Right atrium auricular region (tissue), 2 donors: ENCODE results near the gene EFR3B. TPM values are rescaled to one million over a fixed set of nuclear protein-coding genes. Genes with fewer than 3 reads are reported as not detected.

ENCODE experiments used
- DNase-seq: peaks from one replicate; pipeline ENCODE4 v3.0.0-alpha.2; 2019; ENCODE audit warnings: low spot score
- H3K27ac ChIP-seq, 2 donors: fragments of 200-600 bp; sonication (generic); 1 replicate in 1 of 2; 2 replicates in 1 of 2; pipeline ENCODE4 v1.5.1; 2016 to 2019
- H3K27me3 ChIP-seq, 2 donors: fragments of 200-600 bp; sonication (generic); one replicate each; pipeline versions ENCODE4 v1.5.1 to v1.6.0; 2017 to 2019
- H3K36me3 ChIP-seq: fragments of 200-600 bp; sonication (generic); one replicate; pipeline ENCODE4 v1.5.1; 2016
- H3K4me1 ChIP-seq, 2 donors: fragments of 200-600 bp; sonication (generic); one replicate each; pipeline versions ENCODE4 v1.5.1 to v1.6.0; 2017 to 2019
- H3K4me3 ChIP-seq, 2 donors: fragments of 200-600 bp; sonication (generic); 1 replicate in 1 of 2; 2 replicates in 1 of 2; pipeline ENCODE4 v1.5.1; 2017 to 2019; ENCODE audit warnings: mild to moderate bottlenecking in 1 of 2, moderate library complexity in 1 of 2
- H3K9me3 ChIP-seq, 2 donors: fragments of 200-600 bp; sonication (generic); one replicate each; pipeline ENCODE4 v1.5.1; 2019
- total RNA-seq, 2 donors: library from RNA; depleted of rRNA; stranded (reverse); fragments of >200 nt; gene quantifications; one replicate each; pipeline ENCODE4 v1.1.0, GENCODE V29; 2016
- TF ChIP-seq, protein P1 (sequence below), 2 donors: fragments of 200-600 bp; sonication (generic); IDR thresholded peaks; one replicate each; pipeline ENCODE4 v1.5.1; 2019; ENCODE audit warnings: antibody characterized with exemption in 2 of 2

EFR3B gene
- total RNA-seq, 2 donors from 2014 or later: 2.6 to 10.8 TPM

DNA sequence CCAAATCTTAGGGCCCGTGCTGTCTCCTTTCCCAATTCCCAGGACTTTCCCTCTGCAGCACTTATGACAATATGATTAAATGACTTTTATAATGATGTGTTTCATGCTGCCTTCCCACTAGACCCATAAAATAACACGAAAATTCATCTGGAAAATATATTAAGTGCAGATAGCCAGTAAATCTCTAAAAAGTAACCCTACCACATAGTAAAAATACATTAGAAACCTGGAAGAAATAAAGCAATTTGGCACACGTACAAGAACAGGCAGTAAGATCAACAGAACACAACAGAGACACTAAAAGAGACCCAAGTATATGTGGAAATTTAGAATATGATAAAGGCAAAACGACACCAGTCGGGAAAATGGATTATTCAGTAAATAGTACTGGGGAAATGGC lies 156.7 kb downstream of the EFR3B start:
- Histone ChIP-seq H3K4me1 (no peaks in the 10 kb centered on the region), H3K27ac (no peak overlapping the region), H3K9me3 (no peaks in the 10 kb centered on the region), H3K36me3 (no peaks in the 10 kb centered on the region), H3K4me3 (no peak overlapping the region), H3K27me3 (no peaks in the 10 kb centered on the region)
- no peak for DNase-seq
- TF ChIP-seq, protein P1, sequence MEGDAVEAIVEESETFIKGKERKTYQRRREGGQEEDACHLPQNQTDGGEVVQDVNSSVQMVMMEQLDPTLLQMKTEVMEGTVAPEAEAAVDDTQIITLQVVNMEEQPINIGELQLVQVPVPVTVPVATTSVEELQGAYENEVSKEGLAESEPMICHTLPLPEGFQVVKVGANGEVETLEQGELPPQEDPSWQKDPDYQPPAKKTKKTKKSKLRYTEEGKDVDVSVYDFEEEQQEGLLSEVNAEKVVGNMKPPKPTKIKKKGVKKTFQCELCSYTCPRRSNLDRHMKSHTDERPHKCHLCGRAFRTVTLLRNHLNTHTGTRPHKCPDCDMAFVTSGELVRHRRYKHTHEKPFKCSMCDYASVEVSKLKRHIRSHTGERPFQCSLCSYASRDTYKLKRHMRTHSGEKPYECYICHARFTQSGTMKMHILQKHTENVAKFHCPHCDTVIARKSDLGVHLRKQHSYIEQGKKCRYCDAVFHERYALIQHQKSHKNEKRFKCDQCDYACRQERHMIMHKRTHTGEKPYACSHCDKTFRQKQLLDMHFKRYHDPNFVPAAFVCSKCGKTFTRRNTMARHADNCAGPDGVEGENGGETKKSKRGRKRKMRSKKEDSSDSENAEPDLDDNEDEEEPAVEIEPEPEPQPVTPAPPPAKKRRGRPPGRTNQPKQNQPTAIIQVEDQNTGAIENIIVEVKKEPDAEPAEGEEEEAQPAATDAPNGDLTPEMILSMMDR (IDR thresholded peaks at IDR 0.05): no peak

DNA sequence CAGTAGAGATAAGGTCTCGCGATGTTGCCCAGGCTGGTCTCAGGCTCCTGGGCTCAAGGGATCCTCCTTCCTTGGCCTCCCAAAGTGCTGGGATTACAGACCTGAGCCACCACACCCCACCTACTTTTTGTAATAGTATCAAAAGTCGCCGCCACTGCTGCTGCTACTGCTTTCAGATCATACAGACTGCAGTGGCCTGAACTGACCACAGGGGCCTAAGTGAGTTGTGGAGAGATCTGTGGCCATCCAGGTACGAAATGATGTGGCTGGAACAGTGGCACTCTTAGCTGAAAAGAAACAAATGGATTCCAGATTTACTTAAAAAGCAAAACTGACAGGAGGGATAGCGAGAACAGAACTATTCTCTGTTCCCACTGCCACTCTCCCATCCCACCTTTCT lies 159.4 kb downstream of the EFR3B start:
- Histone ChIP-seq H3K9me3 (no peaks in the 10 kb centered on the region), H3K27ac (no peak overlapping the region), H3K4me3 (no peak overlapping the region), H3K27me3 (no peaks in the 10 kb centered on the region), H3K4me1 (no peaks in the 10 kb centered on the region), H3K36me3 (no peaks in the 10 kb centered on the region)
- no peak for DNase-seq
- TF ChIP-seq, protein P1 (IDR thresholded peaks at IDR 0.05): no peak

DNA sequence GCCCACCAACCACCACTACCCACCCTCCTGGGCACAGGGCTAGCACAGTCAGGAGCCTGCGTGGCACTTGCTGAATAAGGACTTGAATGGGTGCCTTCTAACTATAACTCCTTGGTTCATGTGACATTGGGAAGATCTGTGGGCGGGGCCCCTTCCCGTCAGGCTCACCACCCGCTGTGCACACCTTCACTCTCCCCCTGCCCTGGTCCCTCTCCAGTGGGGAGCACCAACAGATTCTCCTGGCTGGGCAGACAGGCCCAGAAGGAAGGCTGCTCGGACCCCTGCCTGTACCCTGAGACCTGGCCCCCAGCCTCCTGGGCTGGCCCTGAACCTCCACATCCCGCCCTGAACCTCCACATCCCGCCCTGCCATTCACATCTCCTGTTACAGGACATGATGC lies 159.9 kb downstream of the EFR3B start:
- DNase-seq: no peak
- Histone ChIP-seq H3K9me3 (no peaks in the 10 kb centered on the region), H3K27me3 (no peaks in the 10 kb centered on the region), H3K36me3 (no peaks in the 10 kb centered on the region), H3K27ac (no peak overlapping the region), H3K4me1 (no peaks in the 10 kb centered on the region), H3K4me3 (no peak overlapping the region)
- TF ChIP-seq, protein P1 (IDR thresholded peaks at IDR 0.05): no peak

DNA sequence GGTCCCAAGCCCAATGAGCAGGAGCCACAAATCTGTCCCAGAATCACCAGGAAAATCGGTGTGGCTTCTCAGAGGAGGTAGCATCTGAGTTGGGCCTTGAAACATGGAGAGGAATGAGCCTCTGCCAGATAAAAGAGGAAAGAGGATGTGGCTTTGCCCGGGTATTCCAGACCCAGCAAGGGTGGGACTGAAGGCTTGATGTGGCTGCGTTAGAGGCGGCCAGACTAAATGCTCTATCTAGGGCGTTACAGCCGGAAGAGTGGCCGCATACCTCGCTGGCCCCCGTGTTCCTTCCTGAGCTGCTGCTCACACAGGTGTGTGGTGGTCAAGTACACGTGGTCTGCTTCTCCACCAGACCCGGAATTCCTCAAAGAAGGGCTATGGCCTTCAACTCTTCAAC lies 160.4 kb downstream of the EFR3B start:
- no peaks in the 10 kb centered on the region for H3K4me1 ChIP-seq
- H3K4me3 ChIP-seq: no peak overlapping the region
- DNase-seq: no peak
- H3K27ac ChIP-seq: no peak overlapping the region
- no peaks in the 10 kb centered on the region for H3K36me3 ChIP-seq
- TF ChIP-seq, protein P1 (IDR thresholded peaks at IDR 0.05): no peak
- no peaks in the 10 kb centered on the region for H3K27me3 ChIP-seq
- H3K9me3 ChIP-seq: no peaks in the 10 kb centered on the region

DNA sequence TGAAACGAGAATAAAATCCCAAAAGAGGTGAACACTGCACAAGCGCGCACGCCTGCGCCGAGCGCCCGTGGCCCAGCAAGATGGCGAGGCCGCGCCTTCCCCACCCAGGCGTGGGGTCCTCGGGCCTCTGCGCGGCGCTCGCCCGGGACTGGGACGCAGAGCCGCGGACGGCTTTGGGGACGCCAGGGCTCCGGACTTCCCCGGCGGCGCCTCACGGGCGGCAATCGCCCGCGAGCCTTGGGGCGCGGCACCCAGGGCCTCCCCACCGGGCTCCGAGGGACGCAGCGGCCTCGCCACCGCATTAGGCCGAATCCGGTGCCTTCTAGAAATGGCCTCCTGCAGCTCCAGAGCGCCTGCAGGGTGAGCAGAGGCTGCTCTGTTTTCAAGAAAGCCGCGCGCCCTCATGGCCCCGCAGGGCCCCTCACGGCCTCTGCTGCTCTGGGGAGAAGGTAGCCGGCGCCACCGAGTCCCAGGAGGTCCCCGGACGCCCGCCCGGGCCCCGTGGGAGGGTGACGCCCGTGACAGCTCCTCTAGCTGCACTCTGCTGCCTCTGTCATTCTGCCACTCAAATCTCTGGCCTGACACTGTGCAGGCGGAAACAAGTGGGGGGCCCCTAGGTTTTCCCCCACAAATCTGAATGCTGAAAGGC lies 162.4 kb downstream of the EFR3B start:
- Histone ChIP-seq H3K9me3 (no peaks in the 10 kb centered on the region), H3K36me3 (no peaks in the 10 kb centered on the region), H3K4me1 (no peaks in the 10 kb centered on the region), H3K27ac (no peak overlapping the region), H3K4me3 (peak overlapping the region in 1 of 2 donors; percentile 45), H3K27me3 (no peaks in the 10 kb centered on the region)
- no peak for DNase-seq
- TF ChIP-seq, protein P1 (IDR thresholded peaks at IDR 0.05): no peak

DNA sequence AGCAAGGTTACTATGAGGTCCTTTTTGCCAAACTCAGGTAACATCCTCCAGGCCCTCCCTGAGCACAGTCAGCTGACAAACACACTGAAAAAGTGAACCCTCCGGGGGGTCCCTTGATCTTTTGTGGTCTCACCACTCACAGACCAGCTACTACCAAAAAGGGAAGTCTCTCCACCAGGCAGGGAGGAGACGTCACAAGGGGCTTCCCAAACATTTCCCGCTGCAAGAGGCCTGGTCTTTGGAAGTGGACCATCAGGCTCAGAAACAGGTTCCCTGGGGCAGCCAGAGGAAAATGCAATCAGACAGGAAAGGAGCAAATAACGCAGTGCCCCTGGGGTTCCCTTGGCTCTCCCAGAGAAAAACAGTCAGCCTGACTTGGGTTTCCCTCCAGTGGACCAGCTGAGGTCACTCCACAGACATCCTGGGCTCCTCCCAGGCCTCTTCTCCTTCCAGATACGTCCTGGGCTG lies 165.2 kb downstream of the EFR3B start:
- TF ChIP-seq, protein P1 (IDR thresholded peaks at IDR 0.05): no peak
- Histone ChIP-seq H3K4me3 (no peak overlapping the region), H3K4me1 (no peaks in the 10 kb centered on the region), H3K27ac (no peak overlapping the region), H3K27me3 (no peaks in the 10 kb centered on the region), H3K36me3 (no peaks in the 10 kb centered on the region), H3K9me3 (no peaks in the 10 kb centered on the region)
- DNase-seq: no peak
